HG03039 (cell line): ENCODE measurements around the gene ZFPM1.
"Not testable (repeated sequence)": the region's sequence is repeated elsewhere in the genome, so short reads cannot be mapped to it uniquely, and the experiment has no call there.

Experiments used
- ATAC-seq: cut with Tn5 transposase; IDR thresholded peaks from one replicate; pipeline ENCODE4 v1.9.1; 2021; ENCODE audit warnings: mild to moderate bottlenecking, moderate library complexity; ENCODE audit not compliant: unreplicated experiment

ZFPM1 gene

GRCh38 chr16:88510091-88510994, 57.3 kb downstream of the ZFPM1 start:
- ATAC-seq: no peak

GRCh38 chr16:88511060-88511459, 58.0 kb downstream of the ZFPM1 start:
- no peak for ATAC-seq

GRCh38 chr16:88511906-88512305, 58.8 kb downstream of the ZFPM1 start:
- no peak for ATAC-seq

- ATAC-seq: no peak
These were observed 59.9 kb downstream of the ZFPM1 start for GRCh38 chr16:88512728-88513696.

GRCh38 chr16:88514070-88514469, 61.0 kb downstream of the ZFPM1 start:
- no peak for ATAC-seq

- ATAC-seq: no peak
These were observed 61.6 kb downstream of the ZFPM1 start for GRCh38 chr16:88514526-88515232.

GRCh38 chr16:88515371-88515770, 62.3 kb downstream of the ZFPM1 start:
- ATAC-seq: no peak

- ATAC-seq: no peak
These were observed 63.0 kb downstream of the ZFPM1 start for GRCh38 chr16:88515925-88516594.

- no peak for ATAC-seq
These were observed 63.6 kb downstream of the ZFPM1 start for GRCh38 chr16:88516601-88517061.

- not testable (repeated sequence) for ATAC-seq
These were observed 64.2 kb downstream of the ZFPM1 start for GRCh38 chr16:88517208-88517774.

- ATAC-seq: not testable (repeated sequence)
These were observed 65.5 kb downstream of the ZFPM1 start for GRCh38 chr16:88518411-88519111.

- ATAC-seq: no peak
These were observed 66.2 kb downstream of the ZFPM1 start for GRCh38 chr16:88519240-88519639.

- ATAC-seq: no peak
These were observed 67.0 kb downstream of the ZFPM1 start for GRCh38 chr16:88519938-88520653.

GRCh38 chr16:88521674-88522073, 68.6 kb downstream of the ZFPM1 start:
- ATAC-seq: no peak

- ATAC-seq: no peak
These were observed 69.3 kb downstream of the ZFPM1 start for GRCh38 chr16:88522276-88522949.

GRCh38 chr16:88523309-88524161, 70.5 kb downstream of the ZFPM1 start:
- ATAC-seq: no peak

GRCh38 chr16:88524274-88524972, 71.3 kb downstream of the ZFPM1 start:
- ATAC-seq: no peak
